Ramos (cell line): ENCODE measurements around the gene PHACTR1.

Source experiments
- in situ Hi-C: fragments of 300-500 bp; cut with MboI; formaldehyde crosslinking; loops from one replicate; pipeline ENCODE4 v1.14.3; 2022; ENCODE audit warnings: low sequenced_read_pairs; ENCODE audit not compliant: unreplicated experiment

PHACTR1 gene

GRCh38 chr6:13212096-13212495 is 495.5 kb downstream of the PHACTR1 start:
- in situ Hi-C loops = no loop called here

DNA sequence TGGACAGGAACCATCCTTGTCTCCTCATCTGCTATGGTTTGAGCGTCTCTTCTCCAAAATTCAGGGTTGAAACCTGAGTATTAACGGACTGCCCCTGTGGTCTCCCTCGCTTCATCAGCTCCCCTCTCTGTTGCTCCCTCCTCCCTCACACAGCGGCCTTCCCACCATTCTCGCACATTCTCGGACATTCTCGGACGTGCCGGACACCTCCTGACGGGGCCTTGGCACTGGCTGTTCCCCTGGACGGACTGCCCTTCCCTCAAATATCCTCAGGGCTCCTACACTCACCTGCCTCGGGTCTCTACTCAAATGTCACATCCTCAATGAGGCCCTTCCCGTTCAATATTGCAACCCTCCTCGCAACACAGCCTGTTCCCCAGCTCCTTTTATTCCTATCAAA is 496.0 kb downstream of the PHACTR1 start:
- in situ Hi-C loops = no loop called here

DNA sequence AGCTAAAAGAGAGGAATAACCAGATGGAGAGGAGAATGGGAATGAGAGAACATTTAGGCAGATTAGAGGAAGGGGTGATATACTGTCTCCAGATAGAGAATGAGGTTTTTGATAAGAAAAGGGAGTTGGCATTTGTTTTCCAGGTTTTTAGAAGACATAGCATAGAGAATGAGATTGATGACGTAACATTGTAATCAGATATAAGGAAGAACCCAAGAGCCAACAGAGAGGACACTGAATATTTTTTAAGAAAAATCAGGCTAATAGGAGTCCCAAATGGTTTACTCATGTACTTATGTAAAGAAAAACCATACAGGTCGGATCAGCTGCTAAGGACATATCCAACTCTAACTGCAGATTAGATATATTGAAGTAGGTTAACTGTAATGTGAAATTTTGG is 498.8 kb downstream of the PHACTR1 start:
- in situ Hi-C loops = no loop called here

DNA sequence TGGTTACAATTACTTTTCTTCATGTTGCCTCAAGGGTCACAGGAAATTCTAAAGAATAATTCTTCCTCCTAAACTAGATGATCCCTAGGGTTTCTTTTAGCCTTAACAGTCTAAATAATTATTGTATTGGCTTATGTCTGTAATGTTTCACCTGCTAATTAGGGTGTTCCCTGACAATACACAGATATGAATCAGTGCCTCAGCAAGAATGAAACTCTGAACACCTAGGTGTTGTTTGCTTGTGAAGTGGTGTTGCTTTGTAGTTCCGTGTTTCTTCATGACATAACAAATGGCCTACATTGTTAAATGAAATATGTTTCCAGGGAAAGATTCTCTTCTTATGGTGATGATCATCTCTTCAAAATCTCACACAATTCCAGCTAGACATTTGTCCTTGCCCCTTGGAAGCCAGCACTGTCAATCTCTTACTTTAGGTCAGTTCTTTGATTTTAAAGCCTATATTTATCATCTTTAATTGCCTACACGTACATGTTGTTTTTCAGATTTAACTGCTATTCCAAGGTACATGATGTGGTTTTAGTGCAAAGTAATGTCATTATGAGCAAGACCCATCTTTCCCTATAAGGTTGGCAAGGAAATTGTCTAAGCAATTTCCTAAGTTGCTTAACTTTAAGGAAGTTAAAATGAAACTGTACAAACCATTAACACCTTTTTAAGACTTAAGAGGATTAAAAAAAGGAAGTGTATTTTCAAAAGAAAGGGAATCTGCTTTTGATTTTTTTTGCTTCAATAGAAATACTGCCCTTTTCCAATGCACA is 499.9 kb downstream of the PHACTR1 start:
- in situ Hi-C loops = no loop called here

GRCh38 chr6:13217206-13217905 is 500.8 kb downstream of the PHACTR1 start:
- in situ Hi-C loops = no loop called here

DNA sequence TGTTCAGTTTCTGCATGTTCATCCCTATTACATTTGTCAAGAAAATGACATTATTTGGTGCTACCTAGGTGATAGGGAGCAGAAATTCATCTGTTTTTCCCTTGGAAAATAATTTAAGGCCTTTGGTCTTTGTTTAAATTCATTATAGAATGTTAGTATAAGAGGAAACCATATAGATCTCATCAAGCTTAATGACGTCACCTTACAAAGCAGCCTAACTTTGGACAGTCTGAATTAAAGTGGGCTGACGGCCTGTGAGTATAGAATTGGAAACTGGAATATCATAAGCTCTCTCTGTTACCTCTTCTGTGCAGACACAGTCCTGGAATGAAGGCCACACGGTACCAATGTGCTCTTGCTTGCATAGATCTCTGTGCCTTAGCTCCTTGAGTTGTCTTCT is 503.7 kb downstream of the PHACTR1 start:
- in situ Hi-C loops = no loop called here

- in situ Hi-C loops = no loop called here
Measured at GRCh38 chr6:13222048-13222447, 505.5 kb downstream of the PHACTR1 start.

GRCh38 chr6:13226071-13226470 is 509.5 kb downstream of the PHACTR1 start:
- in situ Hi-C loops = no loop called here

- in situ Hi-C loops = no loop called here
Measured at GRCh38 chr6:13228264-13229204, 512.0 kb downstream of the PHACTR1 start.

DNA sequence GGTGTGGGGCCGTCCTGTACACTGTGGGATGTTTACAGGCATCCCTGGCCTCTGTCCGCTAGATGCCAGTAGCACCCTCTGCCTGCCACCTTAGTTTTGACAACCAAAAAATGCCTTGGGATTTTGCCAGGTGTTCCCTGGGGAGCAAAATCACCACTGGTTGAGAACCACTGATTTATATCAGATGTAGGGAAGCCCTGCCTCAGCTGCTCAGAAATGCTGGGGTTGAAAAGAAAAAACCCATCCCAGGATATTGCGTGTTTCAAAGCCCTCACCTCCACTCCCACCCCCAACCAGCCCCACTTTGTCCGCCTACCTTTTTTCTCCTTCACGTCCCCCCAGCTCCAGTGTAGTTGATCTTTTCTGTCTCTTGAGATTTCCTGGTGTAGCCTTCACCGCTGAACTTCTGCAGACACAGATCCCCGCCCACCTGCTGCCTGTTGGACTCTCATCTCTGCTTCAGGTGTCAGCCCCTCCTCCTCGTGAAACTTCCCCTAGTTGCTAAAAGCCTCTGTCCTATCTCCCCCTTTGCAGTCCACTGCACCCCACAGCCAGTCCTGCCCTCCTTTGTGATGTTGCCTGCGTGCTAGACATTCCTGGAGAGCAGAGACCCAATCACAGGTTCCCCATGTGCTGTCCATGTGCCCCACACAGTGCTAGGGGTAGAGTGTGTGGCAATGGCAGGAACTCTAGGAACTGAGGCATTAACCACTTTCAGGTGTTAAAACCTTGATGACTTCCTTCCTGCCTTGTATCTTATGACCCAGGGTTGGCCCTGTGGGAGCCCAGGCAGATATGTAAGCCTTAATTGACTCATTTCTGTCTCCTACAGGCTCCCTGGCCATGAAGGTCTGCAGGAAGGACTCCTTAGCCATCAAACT is 512.9 kb downstream of the PHACTR1 start:
- in situ Hi-C loops = no loop called here

- in situ Hi-C loops = no loop called here
Measured at GRCh38 chr6:13233106-13233505, 516.5 kb downstream of the PHACTR1 start.

DNA sequence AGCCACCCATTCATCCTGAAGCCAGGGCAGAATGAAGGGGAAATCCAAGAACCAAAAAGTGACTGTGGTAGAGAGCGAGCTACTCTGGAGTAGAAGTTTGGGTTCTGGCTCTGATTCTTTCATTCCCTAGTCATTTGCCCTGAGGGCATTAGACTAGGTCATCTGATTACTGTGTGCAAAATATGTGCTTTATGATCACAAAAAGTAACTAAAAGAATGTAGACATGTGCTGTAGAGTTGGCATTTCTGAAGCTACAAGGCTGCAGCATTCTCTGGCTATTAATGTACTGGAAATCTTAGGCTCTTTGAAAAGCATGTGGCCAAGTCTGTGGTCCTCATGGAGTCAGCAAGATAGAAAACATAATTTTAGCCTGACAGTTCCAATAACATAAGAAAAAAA is 517.6 kb downstream of the PHACTR1 start:
- in situ Hi-C loops = no loop called here

DNA sequence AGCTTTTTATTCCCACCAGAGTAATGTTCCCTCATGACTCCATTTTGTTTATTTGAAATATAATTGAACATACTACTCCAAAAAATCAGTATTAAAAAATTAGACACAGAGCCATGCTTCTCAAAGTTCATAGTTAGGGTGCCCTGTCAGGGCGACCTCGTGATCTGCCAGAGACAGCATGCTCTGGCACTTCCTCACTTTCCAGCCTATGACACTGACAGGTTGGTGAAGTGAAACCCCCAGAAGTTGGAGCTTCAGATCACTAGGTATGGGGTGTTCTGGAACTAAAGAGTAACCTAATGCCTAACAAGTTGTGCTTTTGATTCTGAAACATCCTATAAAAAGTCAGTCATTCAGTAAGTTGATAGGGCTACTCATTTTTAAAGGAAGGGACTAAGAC is 518.8 kb downstream of the PHACTR1 start:
- in situ Hi-C loops = no loop called here

DNA sequence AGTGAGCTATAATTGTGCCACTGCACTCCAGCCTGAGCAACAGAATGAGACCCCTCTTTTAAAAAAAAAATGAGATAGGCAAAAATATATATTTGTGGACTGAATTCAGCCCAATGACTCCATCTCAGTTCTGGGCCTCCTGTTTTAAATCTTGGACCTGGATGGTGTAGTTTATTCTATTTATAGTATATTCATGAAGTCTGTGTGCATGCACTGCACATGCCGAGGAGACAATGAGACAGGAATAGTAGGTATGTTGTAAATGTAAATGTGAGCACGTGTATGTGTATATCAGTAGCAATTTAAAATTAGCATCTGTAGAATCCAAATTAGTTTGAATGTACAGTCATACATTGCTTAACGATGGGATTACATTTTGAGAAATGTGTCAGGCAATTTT is 520.8 kb downstream of the PHACTR1 start:
- in situ Hi-C loops = no loop called here

GRCh38 chr6:13238017-13238416 is 521.5 kb downstream of the PHACTR1 start:
- in situ Hi-C loops = no loop called here

GRCh38 chr6:13238640-13239216 is 522.2 kb downstream of the PHACTR1 start:
- in situ Hi-C loops = no loop called here

GRCh38 chr6:13239530-13240455 is 523.2 kb downstream of the PHACTR1 start:
- in situ Hi-C loops = no loop called here

- in situ Hi-C loops = no loop called here
Measured at GRCh38 chr6:13241364-13241763, 524.8 kb downstream of the PHACTR1 start.
